Kidney epithelial cell (primary cell): ENCODE measurements around the gene RTN4. TPM values are rescaled to one million over a fixed set of nuclear protein-coding genes. Genes with fewer than 3 reads are reported as not detected.

ENCODE experiments used
- DNase-seq: peaks from one replicate; pipeline ENCODE4 v3.0.0-alpha.2; 2010; ENCODE audit warnings: low read depth
- H3K27me3 ChIP-seq: 2 replicates; pipeline ENCODE4 v1.6.0; 2011; ENCODE audit warnings: low read length; ENCODE audit not compliant: control insufficient read depth, insufficient read depth
- H3K36me3 ChIP-seq: 2 replicates; pipeline ENCODE4 v1.5.1; 2011; ENCODE audit warnings: low read length; ENCODE audit not compliant: control insufficient read depth, insufficient read depth
- H3K4me3 ChIP-seq: 2 replicates; pipeline ENCODE4 v1.5.1; 2011; ENCODE audit warnings: low read depth, mild to moderate bottlenecking, control low read depth, low read length
- CTCF ChIP-seq: IDR thresholded peaks from 2 replicates; pipeline ENCODE4 v1.5.1; 2011; ENCODE audit warnings: mild to moderate bottlenecking, moderate library complexity, low read length, control low read depth, inconsistent platforms; ENCODE audit not compliant: insufficient read depth, poor library complexity, severe bottlenecking
- total RNA-seq: library from RNA; depleted of rRNA; stranded (reverse); fragments of >200 nt; gene quantifications from 2 replicates; pipeline ENCODE4 v1.2.3, GENCODE V29; 2015

RTN4 gene
- total RNA-seq, 1 donor from 2014 or later, result 382 TPM

- Histone ChIP-seq H3K36me3 (no peaks in the 10 kb centered on the region), H3K4me3 (no peak overlapping the region), H3K27me3 (no peaks in the 10 kb centered on the region)
- TF ChIP-seq CTCF, result no peak
- DNase-seq, result no peak
Measured at GRCh38 chr2:54947136-54947535, 103.1 kb downstream of the RTN4 start.

DNA sequence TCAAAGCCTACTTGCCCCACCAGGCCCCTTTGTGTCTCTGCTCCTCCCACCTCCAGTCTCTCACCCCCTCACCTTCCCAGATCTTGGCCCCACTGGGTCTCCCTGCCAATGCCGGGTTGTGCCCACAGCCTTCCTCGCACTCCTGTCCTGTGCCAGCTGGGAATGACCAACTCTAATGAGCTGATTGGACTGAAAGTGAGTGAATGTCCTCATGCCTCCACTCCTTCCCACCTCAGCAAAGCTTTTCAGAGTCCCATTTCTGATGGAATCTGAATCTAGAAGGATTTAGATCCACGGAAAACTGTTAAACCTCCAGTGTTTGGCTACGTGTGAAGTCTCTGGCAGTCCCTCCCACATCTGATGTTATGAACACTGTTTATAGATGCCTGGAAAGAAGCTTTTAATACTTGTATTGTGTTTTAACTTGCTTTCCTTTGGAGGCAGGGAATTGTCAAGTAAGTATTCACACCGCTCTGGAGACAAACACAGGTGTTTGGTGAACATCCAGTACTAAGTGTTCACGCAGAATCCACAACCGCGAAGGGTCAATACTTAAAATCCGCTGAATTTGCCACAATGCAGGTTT lies 103.9 kb downstream of the RTN4 start:
- no peaks in the 10 kb centered on the region for H3K27me3 ChIP-seq
- no peak overlapping the region for H3K4me3 ChIP-seq
- no peak for DNase-seq
- no peaks in the 10 kb centered on the region for H3K36me3 ChIP-seq
- no peak for TF ChIP-seq CTCF

GRCh38 chr2:54945391-54946219 lies 104.6 kb downstream of the RTN4 start:
- Histone ChIP-seq H3K4me3 (no peak overlapping the region), H3K36me3 (no peaks in the 10 kb centered on the region), H3K27me3 (no peaks in the 10 kb centered on the region)
- no peak for TF ChIP-seq CTCF
- DNase-seq, result no peak

DNA sequence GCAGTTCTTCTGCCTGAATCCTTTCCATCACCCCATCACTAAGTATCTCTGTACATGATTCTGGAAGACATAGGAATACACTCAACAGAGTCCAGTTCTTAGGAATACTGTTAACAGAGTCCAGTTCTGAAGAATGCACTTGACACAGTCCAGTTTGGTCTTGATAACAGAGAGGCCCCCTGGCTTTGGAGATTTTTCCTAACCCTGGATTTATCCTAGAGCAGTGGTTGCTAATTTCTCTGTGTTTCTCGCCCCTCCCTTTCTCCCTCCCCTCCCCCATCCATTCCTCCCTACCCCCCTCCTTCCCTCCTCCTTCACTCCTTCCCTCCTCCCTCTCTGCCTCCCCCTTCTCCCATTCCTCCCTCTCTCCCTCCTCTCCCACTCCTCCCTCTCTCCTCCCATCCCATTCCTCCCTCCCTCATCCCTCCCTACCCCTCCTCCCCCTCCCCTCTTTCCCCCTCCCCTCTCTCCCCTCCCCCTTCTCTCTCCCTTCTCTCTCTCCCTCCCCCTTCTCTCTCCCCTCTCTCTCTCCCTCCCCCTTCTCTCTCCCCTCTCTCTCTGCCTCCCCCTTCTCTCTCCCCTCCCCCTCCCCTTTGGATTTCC lies 105.4 kb downstream of the RTN4 start:
- Histone ChIP-seq H3K4me3 (no peak overlapping the region), H3K27me3 (no peaks in the 10 kb centered on the region), H3K36me3 (no peaks in the 10 kb centered on the region)
- no peak for TF ChIP-seq CTCF
- DNase-seq, result no peak

GRCh38 chr2:54942373-54942772 lies 107.9 kb downstream of the RTN4 start:
- no peak for TF ChIP-seq CTCF
- no peak overlapping the region for H3K4me3 ChIP-seq
- no peak for DNase-seq
- H3K36me3 ChIP-seq, result no peaks in the 10 kb centered on the region
- no peaks in the 10 kb centered on the region for H3K27me3 ChIP-seq
